SIG-M5 treated with dmso at 0.1 percent for 504 hours (cell line): ENCODE results near the gene TBC1D14.
A peak's percentile ranks its signal among the peaks of the same experiment; 100 is the strongest.
"Not testable (repeated sequence)": the region's sequence is repeated elsewhere in the genome, so short reads cannot be mapped to it uniquely, and the experiment has no call there.

Source experiments
- DNase-seq: peaks from one replicate; lab custom pipeline; 2025; ENCODE audit not compliant: unreplicated experiment; lab: John Stamatoyannopoulos, UW

The TBC1D14 gene

GRCh38 chr4:6967846-6968340, 58.3 kb downstream of the TBC1D14 start:
- DNase-seq = no peak

- no peak for DNase-seq
Measured at GRCh38 chr4:6968496-6968895, 58.9 kb downstream of the TBC1D14 start.

- DNase-seq = no peak
Measured at GRCh38 chr4:6969826-6970800, 60.5 kb downstream of the TBC1D14 start.

GRCh38 chr4:6971536-6972374, 62.1 kb downstream of the TBC1D14 start:
- DNase-seq = no peak

- DNase-seq = no peak
Measured at GRCh38 chr4:6972375-6972650, 62.7 kb downstream of the TBC1D14 start.

GRCh38 chr4:6972911-6973310, 63.3 kb downstream of the TBC1D14 start:
- DNase-seq = no peak

- peak; percentile 64 for DNase-seq
Measured at GRCh38 chr4:6974138-6974848, 64.7 kb downstream of the TBC1D14 start.

GRCh38 chr4:6977846-6978245, 68.2 kb downstream of the TBC1D14 start:
- not testable (repeated sequence) for DNase-seq

GRCh38 chr4:6983544-6984142, 74.0 kb downstream of the TBC1D14 start:
- peak; percentile 28 for DNase-seq

GRCh38 chr4:6984612-6985425, 75.2 kb downstream of the TBC1D14 start:
- no peak for DNase-seq

- DNase-seq = no peak
Measured at GRCh38 chr4:6986072-6986780, 76.6 kb downstream of the TBC1D14 start.

- peak; percentile 81 for DNase-seq
Measured at GRCh38 chr4:6986781-6987587, 77.4 kb downstream of the TBC1D14 start.

GRCh38 chr4:6987588-6987961, 77.9 kb downstream of the TBC1D14 start:
- DNase-seq = peak; percentile 27

GRCh38 chr4:6988016-6988715, 78.5 kb downstream of the TBC1D14 start:
- peak; percentile 6 for DNase-seq

GRCh38 chr4:6989331-6989923, 79.8 kb downstream of the TBC1D14 start:
- no peak for DNase-seq

GRCh38 chr4:6990661-6991060, 81.0 kb downstream of the TBC1D14 start:
- no peak for DNase-seq

GRCh38 chr4:6991249-6991648, 81.6 kb downstream of the TBC1D14 start:
- DNase-seq = no peak
